HL-60/S4 treated with retinoic acid at 250 ng/mL for 4 days and 3 days (cell line): Measurements from ENCODE around the gene PANK4.
"Not testable (repeated sequence)": the region's sequence is repeated elsewhere in the genome, so short reads cannot be mapped to it uniquely, and the experiment has no call there.

Experiments
- in situ Hi-C: fragments of 300-500 bp; cut with MboI; formaldehyde crosslinking; loops from 2 replicates; pipeline ENCODE4 v1.7.0; 2022; ENCODE audit warnings: low sequenced_read_pairs

PANK4 gene

DNA sequence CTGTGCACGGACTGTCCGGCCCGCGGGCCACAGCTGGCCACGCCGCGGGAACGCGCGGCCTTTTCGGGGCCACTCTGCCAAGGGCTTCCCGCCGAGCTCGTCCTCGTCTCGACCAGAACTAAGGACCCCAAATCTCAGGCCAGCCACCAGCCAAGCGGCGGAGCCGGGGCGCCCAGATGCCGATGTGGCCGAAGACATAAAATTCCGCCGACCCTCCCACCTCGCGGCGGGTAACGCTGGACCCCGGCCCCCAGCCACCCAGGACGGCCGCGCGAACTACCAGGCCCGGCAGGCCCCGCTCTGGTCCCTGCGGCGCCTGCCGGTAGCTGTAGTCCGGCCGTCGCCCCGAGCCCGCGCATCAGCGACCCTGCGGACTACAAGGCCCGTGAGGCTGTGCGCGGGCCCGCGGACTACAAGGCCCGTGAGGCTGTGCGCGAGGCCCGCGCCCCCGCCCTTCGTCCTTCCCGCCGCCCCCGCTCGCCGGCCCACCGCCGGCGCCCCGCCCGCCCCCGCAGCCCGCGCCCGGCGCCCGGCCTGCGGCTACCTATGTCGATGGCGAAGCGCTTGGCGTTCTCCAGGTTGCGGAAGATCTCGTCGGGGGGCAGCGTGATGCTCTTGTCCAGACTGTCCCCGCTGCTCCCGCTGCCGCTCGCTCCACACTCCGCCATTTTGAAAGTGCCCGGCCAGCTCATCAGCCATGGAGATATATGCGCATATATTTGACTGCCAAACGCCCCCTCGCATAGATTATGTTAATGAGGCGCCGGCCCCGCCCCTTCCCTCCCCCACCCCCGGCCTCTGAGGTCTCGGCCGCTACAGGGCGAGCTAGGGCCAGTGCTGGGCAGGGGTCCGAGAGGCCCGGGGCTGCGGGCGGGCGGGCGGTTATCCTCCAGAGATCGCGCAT is at the start of gene PANK4:
PANK4 (minus strand) TSS at position 677 of the 904 bp plus-strand sequence; CDS start at position 668, 9 bp downstream.
- in situ Hi-C loops, result no loop called here

DNA sequence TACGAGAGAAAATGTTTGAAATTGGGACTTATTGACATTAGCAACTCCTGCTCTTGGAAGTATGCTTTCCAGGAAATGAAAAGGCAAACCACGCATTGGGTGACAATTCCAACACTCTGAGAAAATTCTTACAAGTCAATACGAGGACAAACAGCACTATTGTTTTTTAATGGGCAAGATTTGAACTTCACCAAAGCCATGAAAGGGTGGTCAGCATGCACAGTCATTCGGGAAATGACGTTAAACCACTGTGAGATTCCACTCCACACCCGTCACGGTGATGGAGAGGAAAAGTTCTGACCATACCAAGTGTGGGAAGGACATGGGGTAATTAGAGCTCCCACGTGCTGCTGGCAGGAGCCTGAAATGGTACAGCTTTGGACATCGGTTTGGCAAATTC is 48.0 kb upstream of the PANK4 start:
- in situ Hi-C loops, result no loop called here

- in situ Hi-C loops, result no loop called here
These were observed 47.0 kb upstream of the PANK4 start for GRCh38 chr1:2573250-2573920.

DNA sequence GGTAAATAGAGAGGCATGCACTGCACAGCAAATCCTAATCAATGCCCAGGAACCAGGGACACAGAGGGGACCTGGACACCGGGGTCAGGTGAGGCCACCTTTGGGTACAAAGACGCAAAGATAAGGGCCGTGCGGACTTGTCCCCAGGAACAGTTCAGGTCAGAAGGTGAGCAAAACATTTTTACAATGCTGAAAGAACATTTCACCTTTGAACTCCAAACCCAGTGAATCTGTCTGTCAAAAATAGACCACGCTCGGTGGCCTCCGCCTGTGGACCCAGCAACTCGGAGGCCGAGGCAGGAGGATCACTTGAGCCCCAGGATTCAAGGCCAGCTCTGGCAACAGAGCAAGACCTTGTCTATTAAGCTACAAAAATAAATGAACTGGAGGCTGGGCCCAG is 45.0 kb upstream of the PANK4 start:
- in situ Hi-C loops, result no loop called here

GRCh38 chr1:2570332-2570731 is 43.9 kb upstream of the PANK4 start:
- in situ Hi-C loops, result no loop called here

DNA sequence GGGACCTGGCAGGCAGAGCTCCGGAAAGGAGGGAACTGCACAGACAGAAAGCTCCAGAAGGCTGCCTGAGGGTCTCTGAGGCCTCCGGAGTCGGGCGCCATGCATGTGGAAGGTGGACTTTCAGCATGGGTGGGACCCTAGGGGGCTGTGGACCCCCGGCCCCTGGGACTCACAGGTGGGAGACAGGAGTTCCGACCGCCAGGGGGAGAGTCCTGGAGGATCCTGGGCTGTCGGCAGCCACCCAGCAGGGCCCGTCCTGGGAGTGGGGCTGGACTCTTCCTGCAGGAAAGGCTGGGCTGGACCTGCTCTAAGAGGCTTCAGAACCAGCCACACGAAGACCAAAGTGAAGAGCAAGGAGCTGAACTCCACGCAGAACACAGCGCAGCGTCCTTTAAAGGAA is 43.3 kb upstream of the PANK4 start:
- in situ Hi-C loops, result not testable (repeated sequence)

- in situ Hi-C loops, result no loop called here
These were observed 42.7 kb upstream of the PANK4 start for GRCh38 chr1:2569060-2569459.

DNA sequence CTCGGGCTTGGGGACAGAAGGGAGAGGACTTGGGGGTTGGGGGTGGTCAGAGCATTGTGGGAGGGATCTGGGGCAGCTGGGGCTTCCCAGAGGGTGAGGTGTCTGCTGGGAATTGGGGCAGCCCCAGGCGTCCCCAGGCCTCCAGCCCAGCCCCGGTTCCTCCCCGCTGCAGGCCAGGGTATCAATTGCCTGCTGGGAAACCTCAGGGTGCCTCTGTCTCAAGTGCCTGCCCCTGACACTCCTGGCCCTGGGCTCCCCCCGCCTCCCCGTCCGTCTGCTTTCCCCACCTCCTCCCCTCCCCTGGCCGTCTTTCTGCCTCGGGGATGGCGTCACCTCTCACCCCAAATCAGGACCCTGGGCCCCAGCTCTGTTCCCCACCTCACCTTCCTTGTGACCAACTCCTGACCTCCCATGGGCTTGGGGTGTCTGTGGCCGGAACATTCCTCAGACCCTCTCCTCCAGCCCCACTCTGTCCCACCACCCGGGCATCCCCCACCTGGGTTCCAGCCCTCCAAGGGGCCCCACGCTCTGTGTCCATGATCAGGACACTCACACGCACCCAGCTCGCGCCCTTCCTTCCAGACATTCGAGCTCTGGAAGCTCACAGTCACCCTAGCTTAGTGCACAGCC is 41.9 kb upstream of the PANK4 start:
- in situ Hi-C loops, result not testable (repeated sequence)

DNA sequence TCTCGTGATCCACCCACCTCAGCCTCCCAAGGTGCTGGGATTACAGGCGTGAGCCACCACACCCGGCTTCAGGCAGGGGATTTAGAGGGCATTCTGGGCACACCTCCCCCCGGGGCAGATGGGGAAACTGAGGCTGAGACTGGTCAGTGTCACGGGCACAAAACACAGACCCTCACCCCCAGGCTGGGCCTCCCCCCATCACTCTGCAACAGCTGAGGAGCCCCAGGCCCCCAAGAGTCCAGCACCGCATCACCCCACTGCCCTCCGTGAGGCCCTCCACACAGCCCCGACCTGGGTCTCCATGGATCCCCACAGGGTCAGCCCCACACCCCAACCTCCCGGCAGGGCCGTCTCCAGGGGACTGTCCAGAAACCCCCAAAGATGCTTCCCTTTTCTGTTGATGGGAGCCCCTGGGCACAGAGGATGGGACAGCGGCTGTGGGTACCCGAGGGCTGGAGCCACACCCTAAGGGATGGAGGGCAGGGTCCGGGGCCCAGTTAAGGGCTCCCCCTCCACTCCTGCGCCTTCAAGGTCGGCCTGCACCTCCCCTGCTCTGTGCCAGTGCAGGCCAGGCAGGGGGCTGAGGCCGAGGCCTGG is 40.8 kb upstream of the PANK4 start:
- in situ Hi-C loops, result no loop called here

- in situ Hi-C loops, result no loop called here
These were observed 40.0 kb upstream of the PANK4 start for GRCh38 chr1:2566101-2567045.

GRCh38 chr1:2564815-2565374 is 38.5 kb upstream of the PANK4 start:
- in situ Hi-C loops, result no loop called here

DNA sequence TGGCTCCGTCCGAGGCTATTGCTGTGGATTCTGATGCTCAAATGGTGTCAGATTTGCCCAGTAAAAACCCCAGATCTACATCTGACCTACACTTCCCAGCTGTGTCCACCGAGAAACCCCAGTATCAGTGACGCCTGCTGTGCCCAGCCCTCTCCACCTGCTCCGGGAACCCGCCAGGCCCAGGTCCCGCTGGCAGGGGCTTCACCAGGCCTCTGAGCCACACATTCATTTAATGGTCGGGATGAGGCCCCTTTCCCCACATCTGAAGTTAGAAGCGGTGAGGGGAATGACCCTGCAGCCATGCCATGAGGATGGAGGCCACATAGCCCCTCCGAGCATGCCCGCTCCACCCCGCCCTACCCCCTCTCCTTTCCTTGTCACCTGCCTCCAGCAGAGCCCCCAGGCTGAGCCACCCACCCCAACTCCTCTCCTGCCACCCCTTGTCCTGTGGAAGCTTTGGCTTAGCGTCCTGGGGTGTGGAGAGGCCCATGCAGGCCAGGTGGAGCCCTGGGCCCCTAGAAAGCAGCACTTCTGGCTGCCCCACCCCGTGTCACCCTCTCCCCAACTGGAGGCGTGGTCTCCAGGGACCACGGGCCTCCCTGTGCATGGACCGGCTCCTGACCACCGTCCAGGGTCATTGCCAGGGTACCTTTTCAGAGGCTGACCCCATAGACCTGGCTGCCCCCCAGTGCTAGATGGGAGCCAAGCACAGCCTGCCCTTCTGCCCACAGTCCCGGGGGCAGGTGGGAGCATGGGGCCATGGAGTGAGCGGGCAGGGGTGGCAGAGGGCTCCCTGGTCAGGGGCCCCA is 37.8 kb upstream of the PANK4 start:
- in situ Hi-C loops, result no loop called here

- in situ Hi-C loops, result no loop called here
These were observed 36.8 kb upstream of the PANK4 start for GRCh38 chr1:2563205-2563604.

DNA sequence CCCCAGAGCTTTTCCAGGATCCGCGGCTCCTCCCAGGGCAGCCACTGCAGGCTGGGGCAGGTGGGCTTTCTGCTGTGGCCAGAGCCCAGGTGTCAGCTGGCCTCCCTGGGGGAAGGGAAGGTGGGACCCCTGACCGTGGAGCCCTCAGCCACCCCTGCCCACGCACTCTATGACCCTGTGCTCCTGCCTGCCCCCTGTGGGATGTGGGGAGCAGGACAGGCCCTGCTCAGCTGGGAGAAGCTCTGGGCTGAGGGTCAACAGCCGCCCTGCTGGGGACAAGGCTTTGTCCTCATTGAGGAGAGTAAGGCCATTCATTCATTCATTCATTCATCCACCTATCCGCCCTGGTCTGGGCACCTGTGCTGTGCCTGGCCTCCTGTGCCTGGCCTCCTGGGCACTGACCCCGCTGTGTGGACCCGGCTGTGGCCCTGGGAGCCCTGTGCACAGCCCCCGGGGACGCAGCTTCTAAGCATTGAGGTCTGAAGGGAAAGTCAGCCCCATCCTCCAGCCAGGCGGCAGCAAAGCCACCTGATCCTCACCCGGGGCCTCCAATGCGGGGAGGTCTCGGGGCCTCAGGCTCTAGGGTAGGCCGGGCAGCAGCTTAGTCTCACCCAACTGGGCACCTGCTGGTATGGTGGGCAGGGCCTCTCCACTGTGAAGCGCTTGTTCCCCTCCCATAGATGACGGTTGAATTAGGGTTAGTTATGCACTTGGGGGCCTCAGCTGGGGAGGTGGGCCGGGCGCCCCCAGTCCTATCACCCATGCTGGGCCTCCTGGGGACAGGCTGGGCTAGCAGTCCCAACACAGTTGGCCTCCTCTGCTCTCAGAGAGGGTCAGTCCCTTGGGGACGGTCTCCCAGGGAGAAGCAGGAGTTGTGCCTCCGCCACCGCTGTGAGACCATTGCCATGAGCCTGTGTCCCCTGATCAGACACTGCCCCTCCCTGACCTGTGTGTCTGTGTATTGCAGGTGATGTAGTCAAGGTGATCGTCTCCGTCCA is 35.8 kb upstream of the PANK4 start:
- in situ Hi-C loops, result no loop called here

DNA sequence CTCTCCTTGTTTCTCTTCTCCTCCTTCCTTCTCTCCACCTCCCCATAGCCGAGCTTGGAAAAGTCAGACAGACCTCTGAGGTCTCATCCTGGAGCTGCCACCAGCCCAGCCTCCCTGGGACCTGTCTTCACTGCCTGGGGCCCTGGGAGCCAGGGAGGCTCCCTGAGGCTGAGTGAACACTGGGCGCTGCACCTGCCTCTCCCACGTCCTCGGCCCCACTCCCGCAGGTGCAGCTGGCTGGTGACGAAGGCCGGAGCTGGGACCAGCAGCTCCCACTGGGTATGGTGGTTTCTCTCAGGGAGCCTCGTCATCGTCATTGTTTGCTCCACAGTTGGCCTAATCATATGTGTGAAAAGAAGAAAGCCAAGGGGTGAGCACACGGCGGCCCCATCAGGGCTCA is 35.0 kb upstream of the PANK4 start:
- in situ Hi-C loops, result no loop called here

DNA sequence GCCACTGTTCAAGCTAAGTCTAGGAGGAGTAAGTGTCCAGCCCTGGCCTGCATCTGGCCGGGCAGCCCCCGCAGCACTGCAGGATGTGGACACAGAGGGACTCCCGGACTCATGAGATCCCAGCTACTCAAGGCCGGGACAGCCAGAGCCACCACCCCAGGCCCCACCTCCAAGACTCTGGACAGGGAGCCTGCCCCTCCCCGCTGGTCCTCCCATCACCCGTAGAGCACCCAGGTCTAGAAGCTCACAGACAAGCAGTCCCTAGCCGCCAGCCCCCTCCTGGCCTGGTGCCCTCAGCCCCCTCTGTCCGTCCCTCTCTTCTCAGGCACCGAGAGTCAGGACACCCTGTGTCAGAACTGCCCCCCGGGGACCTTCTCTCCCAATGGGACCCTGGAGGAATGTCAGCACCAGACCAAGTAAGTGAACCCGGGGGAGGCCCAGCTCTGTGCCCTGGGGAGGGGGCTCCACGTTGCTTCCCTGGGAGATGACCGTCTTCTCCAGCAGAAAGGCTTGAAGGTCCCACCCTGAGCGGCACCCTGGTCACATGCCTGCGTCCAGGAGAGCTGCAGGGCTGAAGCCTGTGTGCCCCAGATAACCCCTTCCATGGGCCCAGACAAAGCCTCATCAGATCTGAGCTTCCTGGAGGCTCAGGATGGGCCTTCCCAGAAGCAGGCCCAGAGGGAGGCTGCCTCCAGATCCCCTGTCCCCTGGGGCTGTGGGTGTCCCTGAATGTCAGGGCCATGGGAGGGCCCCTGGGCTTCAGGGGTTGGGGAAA is 34.1 kb upstream of the PANK4 start:
- in situ Hi-C loops, result no loop called here
